DMS 273 (cell line): ENCODE measurements around the gene WDR35.
"Not testable (repeated sequence)": the region's sequence is repeated elsewhere in the genome, so short reads cannot be mapped to it uniquely, and the experiment has no call there.

Experiments
- DNase-seq: peaks from one replicate; lab custom pipeline; 2025; ENCODE audit not compliant: unreplicated experiment; lab: John Stamatoyannopoulos, UW

WDR35 gene

GRCh38 chr2:19895535-19895934, 94.4 kb downstream of the WDR35 start:
- DNase-seq, result no peak

- DNase-seq, result no peak
Measured at GRCh38 chr2:19894134-19894792, 95.6 kb downstream of the WDR35 start.

- no peak for DNase-seq
Measured at GRCh38 chr2:19893520-19894133, 96.3 kb downstream of the WDR35 start.

GRCh38 chr2:19891971-19892370, 97.9 kb downstream of the WDR35 start:
- DNase-seq, result peak; percentile 8

GRCh38 chr2:19890104-19890503, 99.8 kb downstream of the WDR35 start:
- DNase-seq, result peak; percentile 38

GRCh38 chr2:19888831-19889230, 101.1 kb downstream of the WDR35 start:
- DNase-seq, result peak; percentile 16

- DNase-seq, result no peak
Measured at GRCh38 chr2:19887510-19887909, 102.4 kb downstream of the WDR35 start.

GRCh38 chr2:19886261-19886660, 103.6 kb downstream of the WDR35 start:
- no peak for DNase-seq

GRCh38 chr2:19885791-19886190, 104.1 kb downstream of the WDR35 start:
- no peak for DNase-seq

GRCh38 chr2:19883971-19884720, 105.8 kb downstream of the WDR35 start:
- no peak for DNase-seq

GRCh38 chr2:19883486-19883885, 106.4 kb downstream of the WDR35 start:
- no peak for DNase-seq

GRCh38 chr2:19882286-19882685, 107.6 kb downstream of the WDR35 start:
- DNase-seq, result no peak

- DNase-seq, result no peak
Measured at GRCh38 chr2:19881908-19882265, 108.0 kb downstream of the WDR35 start.

- DNase-seq, result no peak
Measured at GRCh38 chr2:19881221-19881907, 108.5 kb downstream of the WDR35 start.

GRCh38 chr2:19880191-19880590, 109.7 kb downstream of the WDR35 start:
- not testable (repeated sequence) for DNase-seq

- DNase-seq, result no peak
Measured at GRCh38 chr2:19879120-19879519, 110.8 kb downstream of the WDR35 start.

GRCh38 chr2:19878268-19879046, 111.4 kb downstream of the WDR35 start:
- no peak for DNase-seq

GRCh38 chr2:19876751-19877150, 113.2 kb downstream of the WDR35 start:
- DNase-seq, result no peak

GRCh38 chr2:19875280-19875679, 114.6 kb downstream of the WDR35 start:
- no peak for DNase-seq

- DNase-seq, result no peak
Measured at GRCh38 chr2:19874726-19875125, 115.2 kb downstream of the WDR35 start.

GRCh38 chr2:19873014-19873413, 116.9 kb downstream of the WDR35 start:
- DNase-seq, result no peak
